SJSA1 (cell line): ENCODE measurements around the gene RPL7L1. TPM values are rescaled to one million over a fixed set of nuclear protein-coding genes. Genes with fewer than 3 reads are reported as not detected.

Experiments
- DNase-seq, 2 experiments: peaks; one replicate each; pipeline ENCODE4 v3.0.0-alpha.2; 2015 to 2020; ENCODE audit warnings: low spot score in 2 of 2, low read depth in 1 of 2
- H3K27ac ChIP-seq: fragments of 250-450 bp; sonication (Bioruptor Pico); 2 replicates; pipeline ENCODE4 v1.5.1; 2020; ENCODE audit warnings: mild to moderate bottlenecking, moderate library complexity
- H3K27me3 ChIP-seq: fragments of 250-450 bp; sonication (Bioruptor Pico); replicated peaks from 2 replicates; pipeline ENCODE4 v1.5.1; 2020; ENCODE audit warnings: mild to moderate bottlenecking, moderate library complexity
- H3K36me3 ChIP-seq: fragments of 250-450 bp; sonication (Bioruptor Pico); 2 replicates; pipeline ENCODE4 v1.5.1; 2020; ENCODE audit warnings: mild to moderate bottlenecking
- H3K4me1 ChIP-seq: fragments of 250-450 bp; sonication (Bioruptor Pico); replicated peaks from 2 replicates; pipeline ENCODE4 v1.6.1; 2021; ENCODE audit warnings: mild to moderate bottlenecking
- H3K4me3 ChIP-seq: fragments of 250-450 bp; sonication (Bioruptor Pico); 2 replicates; pipeline ENCODE4 v1.5.1; 2020; ENCODE audit warnings: mild to moderate bottlenecking
- H3K9me3 ChIP-seq: fragments of 250-450 bp; sonication (Bioruptor Pico); replicated peaks from 2 replicates; pipeline ENCODE4 v1.5.1; 2020; ENCODE audit warnings: mild to moderate bottlenecking
- total RNA-seq: library from RNA; depleted of rRNA; stranded (reverse); fragments of >200 nt; shearing (Covaris generic); gene quantifications from 2 replicates; pipeline ENCODE4 v1.2.3, GENCODE V29; 2014; rRNA removed

Gene RPL7L1
- total RNA-seq, 1 experiment from 2014 or later, result 114 TPM

- peak in 1 of 2 experiments; percentile 71 for DNase-seq
- H3K36me3 ChIP-seq, result peaks cover 35% of the 10 kb centered on the region
- H3K4me1 ChIP-seq, result peaks cover 16% of the 10 kb centered on the region
- H3K4me3 ChIP-seq, result peak overlapping the region; percentile 62
- no peaks in the 10 kb centered on the region for H3K9me3 ChIP-seq
- H3K27me3 ChIP-seq, result no peaks in the 10 kb centered on the region
- H3K27ac ChIP-seq, result peak overlapping the region; percentile 79
Observed at GRCh38 chr6:42929821-42930360, 50.5 kb downstream of the RPL7L1 start.

- H3K27ac ChIP-seq, result no peak overlapping the region
- H3K27me3 ChIP-seq, result no peaks in the 10 kb centered on the region
- no peaks in the 10 kb centered on the region for H3K9me3 ChIP-seq
- peaks cover 58% of the 10 kb centered on the region for H3K36me3 ChIP-seq
- DNase-seq, result no peak
- no peak overlapping the region for H3K4me3 ChIP-seq
- H3K4me1 ChIP-seq, result peaks cover 16% of the 10 kb centered on the region
Observed at GRCh38 chr6:42932412-42932811, 53.0 kb downstream of the RPL7L1 start.

DNA sequence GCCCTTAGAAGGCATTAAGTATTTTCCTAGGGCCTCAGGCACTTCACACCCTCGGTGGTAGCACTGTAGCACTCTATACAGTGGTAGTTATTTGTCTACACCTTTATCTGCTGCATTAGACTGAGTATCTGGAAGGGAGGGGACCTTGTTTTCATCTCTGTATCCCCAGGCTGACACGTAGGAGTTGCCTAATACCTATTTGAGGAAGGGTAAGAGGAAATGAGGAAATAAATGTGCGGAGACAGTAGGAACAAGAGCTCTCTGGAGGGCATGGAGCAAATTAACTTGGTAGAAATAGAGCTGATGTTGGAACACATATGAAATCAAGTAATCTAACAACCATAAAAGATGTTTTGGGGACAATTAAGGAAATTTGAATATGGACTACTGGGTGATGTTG lies 53.8 kb downstream of the RPL7L1 start:
- no peak overlapping the region for H3K27ac ChIP-seq
- H3K36me3 ChIP-seq, result peaks cover 64% of the 10 kb centered on the region
- H3K9me3 ChIP-seq, result no peaks in the 10 kb centered on the region
- DNase-seq, result no peak
- peaks cover 14% of the 10 kb centered on the region for H3K4me1 ChIP-seq
- no peak overlapping the region for H3K4me3 ChIP-seq
- no peaks in the 10 kb centered on the region for H3K27me3 ChIP-seq

GRCh38 chr6:42935322-42935721 lies 55.9 kb downstream of the RPL7L1 start:
- H3K27ac ChIP-seq, result no peak overlapping the region
- no peaks in the 10 kb centered on the region for H3K9me3 ChIP-seq
- H3K36me3 ChIP-seq, result peaks cover 79% of the 10 kb centered on the region
- H3K4me1 ChIP-seq, result peaks cover 8% of the 10 kb centered on the region; the same call in 1 of the 2 replicates
- H3K4me3 ChIP-seq, result no peak overlapping the region
- no peaks in the 10 kb centered on the region for H3K27me3 ChIP-seq
- DNase-seq, result no peak

DNA sequence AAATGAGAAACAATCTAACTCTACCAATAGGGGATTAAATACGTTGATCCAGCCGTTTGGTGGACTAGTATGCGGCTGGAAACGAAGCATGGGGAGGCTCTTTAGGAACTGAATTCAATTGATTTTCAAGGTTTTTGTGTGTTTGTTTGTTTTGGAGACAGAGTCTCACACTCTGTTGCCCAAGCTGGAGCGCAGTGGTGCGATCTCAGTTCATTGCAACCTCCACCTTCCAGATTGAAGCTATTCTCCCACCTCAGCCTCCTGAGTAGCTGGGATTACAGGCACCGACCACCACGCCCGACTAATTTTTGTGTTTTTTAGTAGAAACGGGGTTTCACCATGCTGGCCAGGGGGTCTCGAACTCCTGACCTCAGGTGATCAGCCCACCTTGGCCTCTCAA lies 57.0 kb downstream of the RPL7L1 start:
- H3K27me3 ChIP-seq, result no peaks in the 10 kb centered on the region
- H3K4me1 ChIP-seq, result no peaks in the 10 kb centered on the region

GRCh38 chr6:42937548-42938427 lies 58.4 kb downstream of the RPL7L1 start:
- Histone ChIP-seq H3K27ac (no peak overlapping the region), H3K4me3 (no peak overlapping the region)
- DNase-seq, result no peak

More for the DNA sequence above, 57.0 kb downstream of the RPL7L1 start:
- H3K36me3 ChIP-seq, result peaks cover 80% of the 10 kb centered on the region
- no peak overlapping the region for H3K27ac ChIP-seq
- no peaks in the 10 kb centered on the region for H3K9me3 ChIP-seq
- DNase-seq, result no peak
- no peak overlapping the region for H3K4me3 ChIP-seq

DNA sequence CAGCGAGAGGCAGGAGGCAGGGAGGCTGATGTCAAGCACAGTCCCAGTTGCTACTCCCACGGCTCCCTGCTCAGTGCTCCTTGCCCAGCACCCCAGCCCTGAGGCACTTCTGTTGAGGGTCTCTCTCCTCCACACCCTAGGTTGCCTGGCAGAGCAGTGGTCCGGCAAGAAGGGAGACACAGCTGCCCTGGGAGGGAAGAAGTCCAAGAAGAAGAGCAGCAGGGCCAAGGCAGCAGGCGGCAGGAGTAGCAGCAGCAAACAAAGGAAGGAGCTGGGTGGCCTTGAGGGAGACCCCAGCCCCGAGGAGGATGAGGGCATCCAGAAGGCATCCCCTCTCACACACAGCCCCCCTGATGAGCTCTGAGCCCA lies 59.0 kb downstream of the RPL7L1 start:
- Histone ChIP-seq H3K36me3 (peaks cover 67% of the 10 kb centered on the region), H3K27ac (no peak overlapping the region), H3K4me3 (no peak overlapping the region), H3K27me3 (no peaks in the 10 kb centered on the region), H3K9me3 (no peaks in the 10 kb centered on the region), H3K4me1 (no peaks in the 10 kb centered on the region)
- DNase-seq, result no peak

More at GRCh38 chr6:42937548-42938427, 58.4 kb downstream of the RPL7L1 start:
- H3K9me3 ChIP-seq, result no peaks in the 10 kb centered on the region
- H3K36me3 ChIP-seq, result peaks cover 72% of the 10 kb centered on the region
- no peaks in the 10 kb centered on the region for H3K4me1 ChIP-seq
- no peaks in the 10 kb centered on the region for H3K27me3 ChIP-seq

GRCh38 chr6:42938987-42939809 lies 59.8 kb downstream of the RPL7L1 start:
- Histone ChIP-seq H3K4me3 (no peak overlapping the region), H3K36me3 (peaks cover 65% of the 10 kb centered on the region)
- DNase-seq, result no peak

More at GRCh38 chr6:42938987-42939809, 59.8 kb downstream of the RPL7L1 start:
- Histone ChIP-seq H3K27ac (no peak overlapping the region), H3K27me3 (no peaks in the 10 kb centered on the region), H3K4me1 (no peaks in the 10 kb centered on the region), H3K9me3 (no peaks in the 10 kb centered on the region)

Other genes starting within 250 kb of the RPL7L1 start
- gene PRPH2, start 157.0 kb upstream of the RPL7L1 start, total RNA-seq, result not detected in 2 replicates
- 51.0 and 73.6 TPM in 2 replicates for gene TBCC, start 133.5 kb upstream of the RPL7L1 start, total RNA-seq
- gene BICRAL, start 97.6 kb upstream of the RPL7L1 start, total RNA-seq, result 2.2 and 4.0 TPM in 2 replicates
- not detected in 2 replicates for gene PTCRA, start 36.4 kb downstream of the RPL7L1 start, total RNA-seq
- 34.3 and 55.2 TPM in 2 replicates for gene CNPY3, start 49.9 kb downstream of the RPL7L1 start, total RNA-seq
- 0.58 TPM in 1 of 2 replicates, not detected in the other for gene GNMT, start 81.1 kb downstream of the RPL7L1 start, total RNA-seq
- gene PEX6, start 99.6 kb downstream of the RPL7L1 start, total RNA-seq, result 25.1 and 30.0 TPM in 2 replicates
- gene PPP2R5D, start 105.0 kb downstream of the RPL7L1 start, total RNA-seq, result 63.4 and 78.4 TPM in 2 replicates
- gene MEA1, start 134.3 kb downstream of the RPL7L1 start, total RNA-seq, result 118 and 134 TPM in 2 replicates
- 109 and 118 TPM in 2 replicates for gene KLHDC3, start 134.6 kb downstream of the RPL7L1 start, total RNA-seq
- 143 and 184 TPM in 2 replicates for gene RRP36, start 142.0 kb downstream of the RPL7L1 start, total RNA-seq
- 13.7 and 18.8 TPM in 2 replicates for gene CUL7, start 174.2 kb downstream of the RPL7L1 start, total RNA-seq
- gene MRPL2, start 179.8 kb downstream of the RPL7L1 start, total RNA-seq, result 24.6 and 34.3 TPM in 2 replicates
- gene KLC4, start 180.0 kb downstream of the RPL7L1 start, total RNA-seq, result 9.7 and 10.5 TPM in 2 replicates
- gene PTK7, start 196.7 kb downstream of the RPL7L1 start, total RNA-seq, result 60.6 and 87.0 TPM in 2 replicates